HG03378 (cell line): ENCODE measurements around the gene CALHM4.

ENCODE experiments used
- ATAC-seq: cut with Tn5 transposase; IDR thresholded peaks from one replicate; pipeline ENCODE4 v1.9.1; 2021; ENCODE audit warnings: mild to moderate bottlenecking, moderate library complexity; ENCODE audit not compliant: unreplicated experiment

Gene CALHM4

DNA sequence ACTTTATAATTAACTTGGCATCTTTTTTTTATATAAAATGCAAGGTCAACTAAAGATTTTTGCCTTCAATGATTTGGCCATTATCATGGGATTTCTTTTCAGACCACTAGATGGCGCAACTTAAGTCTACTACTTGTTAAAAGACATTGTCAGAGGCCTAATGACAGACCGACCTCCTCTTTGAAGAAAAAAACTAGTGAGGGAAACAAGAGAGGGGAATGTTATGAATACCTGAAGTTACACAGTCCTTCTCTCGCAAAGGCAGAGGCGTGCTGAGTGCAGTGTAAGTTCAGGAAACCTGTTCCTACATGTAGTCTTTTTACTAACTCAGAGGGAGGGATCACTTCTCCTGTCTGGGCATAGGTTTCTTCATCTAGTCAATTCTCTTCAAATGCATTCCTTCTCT lies 17.3 kb upstream of the CALHM4 start:
- peak; percentile 70 for ATAC-seq

DNA sequence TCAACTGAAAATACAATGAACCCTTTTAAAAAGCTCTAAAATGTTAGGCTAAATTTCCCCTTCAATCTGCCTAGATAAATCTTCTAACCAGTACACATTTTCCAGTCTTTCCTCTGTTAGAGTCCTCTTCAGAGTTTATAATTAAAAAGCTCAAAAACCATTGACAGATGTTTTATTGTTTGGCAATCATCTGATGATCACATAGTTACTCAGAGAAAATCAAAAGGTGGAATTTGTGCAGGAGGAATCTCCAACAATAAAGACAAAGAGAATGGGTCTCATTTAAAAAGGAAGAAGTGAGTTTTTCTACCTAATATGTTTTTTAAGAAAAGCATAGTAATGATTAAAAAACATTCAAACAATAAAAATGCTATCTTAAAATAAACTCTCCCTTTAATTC lies 11.1 kb upstream of the CALHM4 start:
- ATAC-seq: no peak

DNA sequence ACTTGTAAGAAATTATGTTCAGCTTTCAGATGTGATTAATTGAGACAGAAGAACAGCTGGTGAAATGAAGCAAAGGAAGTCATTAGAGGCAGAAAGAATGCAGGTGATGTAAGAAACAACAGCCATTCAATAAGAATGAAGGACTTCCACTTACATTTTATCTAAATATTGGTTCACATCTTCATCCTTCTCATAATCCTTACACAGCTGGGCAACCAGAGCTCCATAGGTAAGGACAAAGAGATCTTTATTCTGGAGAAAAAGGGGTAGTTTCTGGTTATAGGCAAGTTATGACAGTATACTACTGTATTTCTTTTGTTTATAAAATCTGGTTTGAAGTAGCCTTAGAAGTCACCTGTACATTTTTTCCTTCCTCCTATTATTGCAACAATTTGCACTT lies 10.4 kb upstream of the CALHM4 start:
- no peak for ATAC-seq

DNA sequence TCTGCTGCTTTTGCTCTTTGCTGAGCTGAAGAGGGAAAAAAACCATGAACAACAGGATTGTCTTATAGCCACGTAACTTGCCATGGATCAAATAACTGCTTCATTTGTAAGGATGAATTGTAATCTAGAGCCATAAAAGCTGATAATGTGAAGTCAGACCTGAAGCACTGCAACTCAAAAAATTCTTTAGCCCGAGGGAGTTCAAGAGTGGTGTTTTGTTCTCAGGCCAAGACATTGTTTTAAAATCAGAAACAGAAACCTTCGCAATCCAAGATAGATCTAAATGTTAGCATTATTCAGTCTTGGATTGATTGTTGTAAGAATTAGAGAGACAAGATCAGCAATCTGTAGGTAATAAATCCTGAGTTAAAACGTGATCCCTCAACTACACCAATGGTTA lies 7.9 kb upstream of the CALHM4 start, which contains the start of gene TRAPPC3L:
Gene TRAPPC3L (minus strand): TSS at position 34 of the 400 bp plus-strand sequence. CDS start 170 bp downstream, outside the sequence.
- no peak for ATAC-seq

DNA sequence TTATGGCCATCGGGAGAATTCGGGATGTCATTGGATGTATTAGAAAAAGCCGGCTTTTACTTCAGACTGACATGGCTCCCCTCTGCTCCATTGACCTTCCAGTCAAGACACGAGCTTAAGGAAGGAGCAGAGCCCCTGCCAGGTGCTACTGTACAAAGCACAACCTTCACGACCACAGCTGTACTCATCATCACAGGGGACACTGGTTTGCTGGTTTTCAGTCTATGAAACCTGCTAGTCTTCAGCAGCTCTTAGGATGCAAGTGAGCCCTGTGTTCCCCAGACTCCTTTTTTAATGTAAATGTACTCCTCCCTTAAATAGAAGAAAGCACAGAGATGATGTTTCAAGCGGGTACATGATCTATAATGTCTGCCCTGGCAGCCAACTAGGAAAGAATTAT lies 6.2 kb upstream of the CALHM4 start:
- no peak for ATAC-seq

DNA sequence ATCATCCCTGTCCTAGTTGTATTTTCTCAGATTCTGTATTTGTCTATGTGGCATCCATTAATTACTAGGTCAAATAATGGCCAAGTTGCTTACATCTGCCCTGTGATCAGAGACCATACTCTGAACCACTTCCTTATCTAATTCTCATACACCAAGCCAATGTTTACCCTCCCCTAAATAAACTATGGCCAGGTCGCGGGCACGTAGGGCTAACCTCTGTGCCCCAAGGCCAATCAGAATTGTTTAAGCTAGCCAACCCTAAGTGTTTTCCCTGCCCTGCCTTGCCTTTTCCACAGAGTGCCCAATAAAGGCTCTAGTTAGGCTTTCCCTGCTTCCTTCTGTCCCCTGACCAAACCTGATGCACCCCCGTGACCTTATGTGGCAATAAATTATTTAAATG lies 2.8 kb upstream of the CALHM4 start:
- no peak for ATAC-seq

DNA sequence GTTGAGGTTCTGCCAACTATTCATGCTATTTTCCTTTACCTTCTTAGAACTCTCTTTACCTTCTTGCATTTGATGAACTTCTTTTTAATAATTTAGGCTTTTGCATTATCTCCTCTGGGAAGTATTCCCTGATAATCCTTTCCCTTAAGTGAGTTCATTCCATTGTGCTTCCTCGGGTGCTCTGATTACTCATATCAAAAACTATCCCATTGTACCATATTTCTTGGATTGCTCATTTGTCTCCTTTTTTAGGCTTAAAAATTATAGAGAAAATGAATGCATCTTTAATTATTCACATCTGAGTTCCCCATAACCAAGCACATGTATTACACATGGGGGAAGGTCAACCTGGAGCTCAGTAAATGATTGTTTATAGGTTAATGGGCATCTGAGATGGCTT lies 2.5 kb downstream of the CALHM4 start:
- no peak for ATAC-seq

DNA sequence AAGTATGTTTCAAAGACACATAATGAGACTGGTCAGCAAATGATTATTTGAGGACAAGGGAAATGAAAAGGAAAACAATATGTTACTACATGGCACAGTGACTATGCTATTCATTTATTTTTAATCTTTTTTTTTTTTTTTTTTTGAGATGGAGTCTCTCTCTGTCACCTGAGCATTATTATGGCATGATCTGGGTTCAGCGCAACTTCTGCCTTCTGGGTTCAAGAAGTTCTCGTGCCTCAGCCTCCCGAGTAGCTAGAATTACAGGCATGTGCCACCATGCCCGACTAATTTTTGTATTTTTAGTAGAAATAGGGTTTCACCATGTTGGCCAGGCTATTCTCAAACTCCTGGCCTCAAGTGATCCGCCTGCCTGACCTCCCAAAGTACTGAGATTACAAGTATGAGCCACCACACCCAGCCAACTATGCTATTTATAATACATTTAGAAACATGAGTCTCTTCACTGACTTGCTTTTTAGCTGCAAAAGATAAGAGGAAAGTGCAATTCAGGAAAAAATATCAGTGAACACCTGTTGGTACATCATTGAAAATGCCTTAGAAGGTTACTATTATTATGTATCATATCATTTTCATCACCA lies 3.4 kb downstream of the CALHM4 start:
- no peak for ATAC-seq

DNA sequence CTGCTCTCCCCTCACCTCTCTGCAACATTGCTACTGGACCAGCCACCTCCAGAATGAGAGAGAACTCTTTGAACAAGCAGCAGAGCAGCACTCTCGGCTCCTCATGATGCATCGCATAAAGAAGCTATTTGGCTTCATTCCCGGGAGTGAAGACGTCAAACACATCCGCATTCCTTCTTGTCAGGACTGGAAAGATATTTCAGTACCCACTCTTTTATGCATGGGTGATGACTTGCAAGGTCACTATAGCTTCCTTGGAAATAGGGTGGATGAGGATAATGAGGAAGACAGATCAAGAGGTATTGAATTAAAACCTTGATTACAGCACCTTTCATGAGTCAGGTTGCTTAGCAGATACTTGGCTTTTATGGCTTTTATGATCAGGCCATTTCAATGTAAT lies 4.3 kb downstream of the CALHM4 start:
- ATAC-seq: no peak

DNA sequence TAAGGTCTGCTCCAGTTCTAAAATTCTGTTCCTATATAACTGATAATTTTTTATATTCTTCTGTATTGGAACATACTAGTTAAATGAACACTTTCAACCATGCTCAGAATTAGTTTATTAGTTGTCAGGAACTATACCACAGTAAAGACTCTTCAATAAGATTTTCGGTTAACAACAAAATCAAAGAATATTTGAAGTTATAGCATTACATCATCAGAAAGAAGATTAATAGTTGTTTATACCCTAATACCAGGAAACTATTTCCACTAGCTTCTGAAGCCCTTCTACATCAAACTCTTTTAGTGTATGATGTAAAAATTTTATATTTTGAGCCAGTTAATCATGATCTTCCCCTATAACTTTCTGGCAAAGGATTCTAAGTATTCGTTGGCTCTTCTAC lies 6.6 kb downstream of the CALHM4 start:
- ATAC-seq: no peak

DNA sequence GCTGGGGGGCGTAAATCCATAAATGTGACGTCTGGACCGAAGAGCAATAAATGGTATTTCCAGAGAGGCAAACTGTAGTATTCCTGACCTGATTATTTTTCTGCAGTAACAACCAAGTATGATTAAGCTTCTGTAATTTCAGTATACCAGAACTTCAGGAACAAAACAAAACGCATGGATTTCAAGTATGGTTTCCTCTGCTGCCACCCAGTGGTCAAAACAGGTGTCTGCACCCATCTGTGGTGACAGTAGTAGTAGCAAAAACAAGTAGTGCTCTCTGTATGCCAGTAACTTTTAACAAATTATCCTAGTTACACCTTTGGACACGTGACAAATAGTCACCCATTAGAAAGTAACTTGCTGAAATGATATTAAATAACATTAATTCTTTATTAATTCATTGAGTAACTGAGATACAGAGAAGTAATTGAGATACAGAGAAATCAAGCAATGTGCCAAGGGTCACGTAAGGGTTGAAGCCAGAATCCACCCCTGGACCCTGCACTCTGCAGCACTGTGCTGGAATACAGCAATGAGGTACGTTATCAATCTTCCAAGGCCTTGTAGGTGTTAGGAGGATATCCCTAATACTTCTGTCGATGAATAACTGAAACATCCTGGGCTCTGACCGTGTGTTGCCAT lies 7.9 kb downstream of the CALHM4 start:
- ATAC-seq: peak; percentile 82

DNA sequence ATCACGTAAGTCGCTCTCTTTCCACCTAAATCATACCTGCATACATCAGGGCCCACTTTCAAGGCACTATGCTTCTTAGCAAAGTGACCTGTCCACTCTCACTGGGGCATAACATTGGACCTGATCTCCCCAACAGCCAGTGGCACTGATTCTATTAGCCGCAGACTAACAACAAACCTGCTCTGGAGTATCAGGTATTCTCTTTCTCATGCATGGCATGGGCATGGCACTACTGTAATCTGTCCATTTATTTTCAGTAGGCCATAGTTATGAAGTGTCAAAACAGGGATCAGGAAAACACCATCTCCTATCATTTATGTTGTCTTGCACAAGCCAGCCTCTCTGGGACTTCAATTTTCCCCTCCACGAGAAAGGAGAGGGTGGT lies 8.5 kb downstream of the CALHM4 start:
- no peak for ATAC-seq

DNA sequence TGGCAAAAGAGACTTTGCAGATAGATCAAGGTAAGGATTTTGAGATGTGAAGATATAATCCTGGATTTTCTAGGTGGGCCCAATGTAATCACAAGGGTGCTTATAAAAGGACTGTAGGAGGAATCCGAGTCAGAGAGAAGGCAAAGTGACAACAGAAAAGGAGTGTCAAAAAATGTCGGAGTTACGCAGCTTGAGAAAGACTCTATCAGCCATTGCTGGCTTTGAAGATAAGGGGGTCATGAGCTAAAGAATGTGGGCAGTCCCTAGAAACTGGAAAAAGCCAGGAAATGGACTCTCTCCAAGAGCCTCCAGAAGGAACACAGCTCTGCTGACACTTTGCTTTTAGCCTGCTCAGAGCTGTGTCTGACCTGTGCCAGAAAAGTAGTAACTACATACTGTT lies 9.1 kb downstream of the CALHM4 start:
- no peak for ATAC-seq

DNA sequence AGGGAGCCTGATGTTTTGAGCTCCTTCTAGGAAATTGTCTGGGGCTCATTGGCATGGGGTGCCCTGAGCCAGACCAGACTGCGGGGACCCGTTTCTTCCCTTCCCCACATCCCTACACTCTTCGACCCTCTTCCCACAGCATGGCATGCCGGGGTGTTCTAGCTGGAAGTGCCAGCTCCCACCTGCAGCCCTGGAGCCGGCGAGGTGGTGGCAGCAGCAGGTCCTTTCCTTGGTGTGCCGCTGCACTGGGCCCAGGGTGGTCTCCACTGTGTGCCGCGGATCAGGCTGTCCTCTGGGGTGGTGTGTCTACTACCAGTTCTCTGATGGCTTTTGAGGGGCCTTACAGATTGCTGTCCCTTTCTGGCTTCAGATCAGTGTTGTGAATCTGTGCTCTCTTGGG lies 10.3 kb downstream of the CALHM4 start:
- no peak for ATAC-seq

DNA sequence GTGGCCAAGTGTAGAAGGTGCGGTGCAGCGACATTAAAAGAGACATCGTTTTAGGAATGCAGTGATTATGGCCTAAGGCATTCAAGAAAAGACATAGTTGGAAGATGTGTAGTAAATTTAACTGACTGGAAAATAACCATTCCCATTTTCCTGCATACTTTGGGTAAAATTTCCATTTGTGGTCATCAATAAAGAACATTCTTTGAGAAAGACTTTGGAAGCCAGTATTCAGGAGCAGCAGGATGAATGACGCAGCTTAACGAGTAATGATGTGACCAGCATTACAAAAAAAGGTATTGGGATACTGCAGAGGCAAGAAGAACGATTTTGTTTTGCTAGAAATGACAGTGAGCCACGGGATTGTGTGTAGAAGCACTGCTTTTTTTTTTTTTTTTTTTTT lies 10.8 kb downstream of the CALHM4 start:
- ATAC-seq: no peak

DNA sequence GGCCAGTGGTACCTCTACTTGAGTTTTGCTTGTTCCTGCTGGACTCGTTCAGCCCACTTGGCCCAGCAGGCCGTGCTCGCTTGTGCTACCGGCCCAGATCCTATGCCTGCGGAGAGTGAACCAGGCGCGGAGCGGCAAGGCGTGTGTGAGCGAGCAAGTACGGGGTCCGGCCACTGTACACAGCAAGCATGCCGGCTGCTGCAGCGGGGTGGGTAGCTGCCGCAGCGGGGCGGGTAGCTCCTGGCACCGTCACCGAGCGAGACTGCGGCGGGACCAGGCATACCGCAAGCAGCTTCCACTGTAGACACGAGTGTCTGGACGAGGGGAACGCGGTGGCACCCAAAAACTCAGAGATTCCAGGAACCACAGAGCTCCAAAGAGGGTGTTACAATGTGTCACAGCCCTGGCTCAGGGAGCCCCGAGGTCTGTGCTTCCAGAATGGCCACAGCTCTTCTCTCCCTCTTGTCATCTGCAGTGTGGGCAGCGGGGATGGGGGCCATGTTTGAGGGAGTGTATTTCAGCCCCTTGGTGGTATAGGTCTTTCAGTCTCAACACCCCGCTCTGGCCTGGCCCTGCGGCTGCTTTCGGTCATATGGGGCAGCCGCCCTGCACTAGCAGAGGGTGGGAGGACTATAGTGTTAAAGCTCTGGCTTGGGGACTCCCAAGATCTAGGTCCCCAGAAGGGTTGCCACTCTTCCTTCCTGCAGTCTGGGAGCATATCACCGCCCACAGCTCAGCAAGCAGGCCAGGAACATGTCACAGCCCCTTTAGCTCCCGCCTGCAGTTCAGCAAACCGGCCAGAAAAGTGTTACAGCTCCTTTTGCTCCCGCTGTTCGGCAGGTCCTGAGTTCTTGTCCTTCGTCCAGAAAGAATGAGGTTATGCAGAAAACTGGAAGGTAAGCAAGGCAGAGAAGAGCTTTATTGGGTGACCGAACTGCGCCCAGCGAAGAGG lies 11.6 kb downstream of the CALHM4 start:
- no peak for ATAC-seq

DNA sequence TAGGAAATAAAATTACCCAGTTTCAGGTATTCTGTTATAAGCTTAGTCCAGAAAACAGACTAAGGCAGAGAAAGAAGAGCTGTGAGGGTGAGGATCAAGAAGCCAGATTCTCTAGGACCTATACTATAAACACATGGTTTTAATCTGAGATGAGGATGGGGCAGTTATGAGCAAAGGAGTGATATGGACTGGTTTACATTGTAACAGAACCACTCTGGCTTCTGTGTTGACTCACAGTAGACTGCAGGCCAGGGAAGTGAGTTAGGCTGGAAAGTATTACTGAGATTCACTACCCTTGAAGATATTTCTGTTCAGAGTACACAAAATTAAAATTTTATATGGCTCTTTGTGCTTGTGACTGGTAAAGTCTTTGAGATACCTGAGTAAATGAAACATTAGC lies 14.6 kb downstream of the CALHM4 start:
- ATAC-seq: no peak

DNA sequence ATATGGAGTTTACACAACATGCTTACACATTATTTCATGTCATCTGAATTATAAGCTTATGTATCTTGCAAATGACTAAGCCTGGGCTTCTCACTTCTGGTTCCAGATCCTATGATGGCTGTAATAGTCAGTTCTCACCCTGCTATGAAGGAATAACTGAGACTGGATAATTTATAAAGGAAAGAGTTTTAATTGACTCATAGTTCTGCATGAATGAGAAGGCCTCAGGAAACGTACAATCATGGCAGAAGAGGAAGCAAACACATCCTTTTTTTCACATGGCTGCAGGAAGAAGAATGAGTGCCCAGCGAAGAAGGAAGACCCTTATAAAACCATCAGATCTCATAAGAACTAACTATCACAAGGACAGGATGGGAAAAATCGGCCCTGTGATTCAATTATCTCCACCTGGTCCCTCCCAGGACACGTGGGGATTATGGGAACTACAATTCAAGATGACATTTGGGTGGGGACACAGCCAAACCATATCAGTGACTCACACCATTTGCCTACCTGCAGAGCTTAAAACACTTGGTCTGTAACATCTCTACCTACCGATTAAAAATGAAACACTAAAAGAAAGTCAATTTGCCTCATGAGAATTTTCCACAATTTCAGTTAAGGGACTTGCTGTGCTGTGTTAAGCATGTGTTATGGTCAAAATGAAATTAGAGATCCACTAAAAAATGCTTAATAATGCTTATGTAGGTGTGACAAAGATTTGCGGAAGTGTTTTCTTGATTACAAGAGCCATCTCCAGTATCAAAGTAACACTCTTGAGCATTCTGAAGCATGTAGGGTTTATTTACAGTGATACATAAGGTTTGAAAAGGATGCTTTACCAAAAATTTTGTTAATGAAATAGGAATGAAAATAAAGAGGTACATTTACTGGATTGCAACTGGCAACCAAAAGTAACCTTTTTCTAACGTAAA lies 15.5 kb downstream of the CALHM4 start:
- no peak for ATAC-seq

DNA sequence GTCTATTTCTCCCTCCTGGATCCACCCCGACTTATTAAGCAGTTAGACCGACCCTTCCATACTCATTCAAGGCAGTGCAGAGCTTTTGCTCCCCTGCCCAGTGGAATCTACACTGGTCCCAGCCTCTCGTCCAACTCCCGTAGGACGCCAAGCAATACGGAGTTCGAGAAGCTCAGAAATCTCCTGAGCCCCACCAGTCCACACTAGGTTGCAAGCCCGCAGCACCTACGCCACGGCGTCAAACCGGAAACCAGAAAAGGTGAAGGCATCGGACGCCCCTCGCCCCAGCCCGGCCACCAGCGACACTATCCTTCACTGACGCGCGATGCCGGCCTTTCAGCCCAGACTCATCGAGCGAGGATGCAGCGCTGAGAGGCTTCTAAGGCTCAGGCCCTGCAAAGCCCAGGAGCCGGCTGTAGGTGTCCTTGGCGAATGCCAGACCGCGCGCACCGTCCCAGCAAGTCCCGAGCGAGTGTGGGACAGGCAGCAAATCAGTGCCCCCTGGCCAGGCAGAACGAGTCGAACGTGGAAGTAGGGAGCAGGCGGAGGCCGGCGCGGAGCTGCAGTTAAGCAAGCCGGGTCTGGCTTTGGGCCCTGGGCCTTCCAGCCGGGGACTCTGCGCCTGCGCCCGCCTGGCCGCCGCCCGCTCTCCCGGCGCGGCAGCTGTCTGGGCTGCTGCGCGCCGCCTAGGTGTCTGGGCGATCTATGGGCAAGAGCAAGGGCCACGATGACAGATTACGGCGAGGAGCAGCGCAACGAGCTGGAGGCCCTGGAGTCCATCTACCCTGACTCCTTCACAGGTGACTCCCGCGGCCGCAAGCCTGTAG lies 17.5 kb downstream of the CALHM4 start, which contains the start of gene RWDD1:
Gene RWDD1 (plus strand): TSS at position 649 of the 827 bp plus-strand sequence. CDS start 79 bp downstream, at position 728.
- peak; percentile 91 for ATAC-seq

DNA sequence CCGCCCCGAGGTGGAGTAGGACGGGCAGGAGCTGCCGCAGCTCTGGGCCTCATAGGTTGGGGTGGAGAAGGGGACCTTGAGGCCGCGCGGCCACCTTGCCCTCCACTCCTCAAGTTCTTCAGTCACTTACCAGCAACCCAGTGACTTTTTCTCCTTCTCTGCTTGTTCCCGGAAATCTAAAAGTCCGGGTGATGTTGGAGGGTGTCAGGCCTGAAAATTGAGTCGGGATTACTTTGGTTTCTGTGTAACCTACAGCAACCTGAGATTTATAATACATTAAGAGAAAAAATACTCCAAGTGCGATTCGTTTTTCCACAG lies 18.1 kb downstream of the CALHM4 start:
- ATAC-seq: no peak
